GM19438 (cell line): ENCODE results near the gene UBR1.
"Not testable (repeated sequence)": the region's sequence is repeated elsewhere in the genome, so short reads cannot be mapped to it uniquely, and the experiment has no call there.

Experiments
- ATAC-seq: cut with Tn5 transposase; IDR thresholded peaks from one replicate; pipeline ENCODE4 v1.9.1; 2021; ENCODE audit warnings: low read depth; ENCODE audit not compliant: unreplicated experiment

The UBR1 gene

DNA sequence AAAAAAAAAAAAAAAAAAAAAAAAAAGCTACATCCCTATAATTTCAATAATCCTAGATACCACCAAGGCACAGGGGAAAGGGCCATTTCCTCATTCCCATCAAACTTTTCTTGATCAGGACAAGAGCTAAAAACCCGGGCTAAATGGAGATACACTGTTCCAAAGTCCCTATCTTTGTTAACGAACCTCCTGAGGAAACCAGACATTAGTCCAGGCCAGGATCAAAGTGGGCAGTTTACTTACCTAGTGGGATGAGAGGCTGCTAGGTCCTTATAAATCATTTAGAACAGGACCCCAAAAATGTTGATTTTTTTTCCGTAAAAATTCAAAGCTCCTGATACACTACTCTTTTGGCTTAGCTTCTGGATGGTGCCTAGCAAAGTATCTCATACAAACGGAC is 35.6 kb downstream of the UBR1 start:
- no peak for ATAC-seq

DNA sequence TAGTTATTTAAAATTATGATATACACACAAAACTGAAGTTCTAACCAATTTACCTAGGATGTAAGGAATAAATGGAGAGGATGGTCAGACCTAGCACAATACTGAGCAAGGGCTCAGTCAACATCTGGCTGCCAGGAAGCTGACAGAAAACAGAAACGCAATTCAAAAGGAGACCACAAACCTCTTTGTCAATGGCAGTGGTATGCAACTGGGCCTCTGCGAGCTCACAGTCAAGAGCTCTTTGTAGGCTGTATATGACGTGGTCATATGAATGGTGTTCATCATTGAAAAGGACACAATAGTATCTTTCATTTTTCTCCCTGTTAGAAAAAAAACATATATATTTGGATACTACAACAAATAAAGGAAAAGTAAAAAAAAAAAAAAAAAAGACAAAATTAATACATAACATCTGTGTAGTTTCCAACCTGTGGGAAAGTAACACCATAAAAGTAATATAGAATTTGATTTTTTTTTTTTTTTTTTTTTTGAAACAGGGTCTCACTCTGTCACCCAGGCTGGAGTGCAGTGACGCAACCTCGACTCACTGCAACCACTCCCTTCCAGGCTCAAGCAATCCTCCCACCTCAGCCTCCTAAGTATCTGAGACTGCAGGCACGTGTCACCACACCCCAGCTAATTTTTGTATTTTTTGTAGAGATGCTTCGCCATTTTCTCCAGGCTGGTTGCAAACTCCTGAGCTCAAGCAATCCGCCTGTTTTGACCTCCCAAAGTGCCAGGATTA is 37.9 kb downstream of the UBR1 start:
- ATAC-seq, result no peak

DNA sequence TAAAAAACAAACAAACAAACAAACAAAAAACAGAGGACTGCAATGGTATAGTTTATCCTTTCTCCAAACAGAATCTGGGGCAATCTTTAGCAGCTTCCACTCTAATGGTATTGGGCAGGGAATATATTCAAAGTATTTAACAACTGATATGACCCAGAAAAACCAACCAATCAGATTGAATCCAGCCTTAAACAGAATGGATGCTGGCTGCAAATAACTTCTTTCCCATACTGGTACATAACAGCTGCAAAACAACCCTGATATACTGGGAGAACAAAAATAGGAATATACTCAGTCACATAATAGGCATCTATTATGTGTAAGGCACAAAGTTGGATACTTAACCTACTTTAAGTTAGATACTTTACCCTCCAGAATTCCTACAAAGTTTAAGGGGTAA is 49.1 kb downstream of the UBR1 start:
- no peak for ATAC-seq

DNA sequence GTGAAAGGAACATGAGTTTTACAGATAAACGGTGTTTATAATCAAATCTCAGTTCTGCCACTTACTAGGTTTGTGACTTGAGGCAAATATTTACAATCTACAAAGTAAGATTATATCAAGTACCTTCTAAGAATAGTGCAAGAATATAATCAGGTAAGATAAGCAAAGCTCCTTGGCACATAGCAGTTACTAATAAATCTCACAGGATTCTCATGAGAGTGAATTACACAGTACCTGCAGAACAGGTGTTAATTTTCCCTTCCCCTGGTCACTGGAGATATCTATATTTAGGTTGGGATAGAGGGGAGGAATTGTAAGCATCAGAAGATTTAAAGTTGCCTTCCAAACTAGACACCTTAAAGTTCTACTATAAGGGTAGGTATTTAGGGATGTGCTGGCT is 53.0 kb downstream of the UBR1 start:
- ATAC-seq, result no peak

DNA sequence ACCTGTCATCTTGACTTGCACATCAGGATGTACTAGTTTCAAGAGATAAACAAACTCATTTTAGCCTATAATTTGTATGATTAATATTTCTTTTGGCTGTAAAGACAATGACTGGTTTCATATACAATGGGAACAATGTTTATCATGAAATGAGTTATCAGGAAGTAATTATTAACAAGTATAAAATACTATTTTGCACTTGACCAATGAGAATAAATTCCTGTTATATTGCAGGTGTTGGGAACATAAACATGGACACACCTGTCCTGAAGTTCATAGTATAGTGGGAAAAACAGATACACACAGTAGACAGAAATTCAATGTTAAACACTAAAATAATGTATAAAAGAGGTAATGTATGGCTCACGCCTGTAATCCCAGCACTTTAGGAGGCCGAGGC is 56.9 kb downstream of the UBR1 start:
- ATAC-seq, result no peak

DNA sequence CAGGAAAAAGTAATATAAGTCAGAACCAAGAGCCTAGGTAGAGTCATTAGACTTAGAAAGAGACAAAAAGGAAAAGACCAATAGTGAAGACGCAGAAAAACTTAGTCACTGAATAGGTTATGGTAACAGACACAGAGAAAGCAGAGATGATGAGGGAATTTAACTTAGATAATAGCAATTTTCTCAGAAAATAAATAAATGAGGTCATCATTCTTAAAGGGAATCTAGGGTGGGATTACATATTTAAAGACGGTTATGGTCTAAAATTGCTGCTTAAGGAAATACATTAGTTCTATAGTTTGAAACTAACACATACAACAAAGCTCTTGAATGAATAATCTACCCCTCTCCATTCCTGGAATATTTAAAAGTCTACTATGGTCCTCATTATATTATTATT is 59.4 kb downstream of the UBR1 start:
- ATAC-seq, result no peak

DNA sequence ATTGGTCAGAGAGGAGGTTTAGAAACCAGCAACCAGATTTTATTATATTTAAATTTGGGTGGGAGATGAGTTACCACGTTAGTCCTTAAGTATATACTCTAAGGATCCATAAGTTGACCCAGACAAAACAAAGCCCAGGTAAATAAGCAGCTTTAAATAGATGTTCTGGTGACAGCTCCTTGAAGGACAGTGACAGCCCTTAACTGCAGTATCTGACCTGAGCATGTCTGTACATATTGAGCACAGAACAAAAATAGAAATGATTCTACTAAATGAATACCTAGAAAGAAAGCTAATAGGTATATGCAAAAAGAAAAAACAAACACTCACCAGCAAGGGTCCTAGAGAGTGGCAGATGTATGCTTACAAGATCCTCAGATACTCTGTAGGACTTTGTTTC is 63.0 kb downstream of the UBR1 start:
- ATAC-seq, result no peak

DNA sequence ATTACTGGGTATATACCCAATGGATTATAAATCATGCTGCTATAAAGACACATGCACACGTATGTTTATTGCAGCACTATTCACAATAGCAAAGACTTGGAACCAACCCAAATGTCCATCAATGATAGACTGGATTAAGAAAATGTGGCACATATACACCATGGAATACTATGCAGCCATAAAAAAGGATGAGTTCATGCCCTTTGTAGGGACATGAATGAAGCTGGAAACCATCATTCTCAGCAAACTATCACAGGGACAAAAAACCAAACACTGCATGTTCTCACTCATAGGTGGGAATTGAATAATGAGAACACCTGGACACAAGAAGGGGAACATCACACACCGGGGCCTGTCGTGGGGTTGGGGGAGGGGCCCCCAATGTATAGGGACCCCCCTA is 64.8 kb downstream of the UBR1 start:
- not testable (repeated sequence) for ATAC-seq

DNA sequence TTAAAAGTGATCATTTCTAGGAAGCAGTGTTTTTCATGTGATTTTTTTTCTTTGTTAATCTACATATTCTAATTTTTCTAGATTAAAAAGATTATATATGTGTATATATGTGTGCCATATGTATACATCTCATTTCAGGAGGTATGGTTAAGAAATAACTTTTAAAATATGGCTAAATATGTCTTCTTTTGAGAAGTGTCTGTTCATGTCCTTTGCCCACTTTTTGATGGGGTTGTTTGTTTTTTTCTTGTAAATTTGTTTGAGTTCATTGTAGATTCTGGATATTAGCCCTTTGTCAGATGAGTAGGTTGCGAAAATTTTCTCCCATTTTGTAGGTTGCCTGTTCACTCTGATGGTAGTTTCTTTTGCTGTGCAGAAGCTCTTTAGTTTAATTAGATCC is 70.6 kb downstream of the UBR1 start:
- ATAC-seq, result not testable (repeated sequence)

DNA sequence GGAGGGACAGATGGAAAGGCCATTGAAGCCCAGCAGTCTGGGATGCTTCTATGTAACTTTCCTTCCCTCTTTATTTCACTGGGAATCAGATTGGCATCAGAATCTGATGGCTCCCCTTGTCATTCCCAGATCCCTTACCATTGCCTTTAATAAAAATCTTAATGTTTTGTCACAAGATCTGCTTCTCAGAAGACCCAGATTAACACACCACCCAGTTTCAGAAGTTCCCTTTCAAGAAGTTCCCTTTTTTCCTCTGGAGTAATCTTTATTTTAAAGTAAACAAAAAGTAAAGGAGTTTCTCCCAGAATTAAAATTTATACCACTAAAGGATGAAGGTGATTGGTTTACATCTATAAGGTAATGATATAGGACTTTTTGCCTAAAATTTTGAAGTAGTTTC is 76.4 kb downstream of the UBR1 start:
- ATAC-seq, result no peak

DNA sequence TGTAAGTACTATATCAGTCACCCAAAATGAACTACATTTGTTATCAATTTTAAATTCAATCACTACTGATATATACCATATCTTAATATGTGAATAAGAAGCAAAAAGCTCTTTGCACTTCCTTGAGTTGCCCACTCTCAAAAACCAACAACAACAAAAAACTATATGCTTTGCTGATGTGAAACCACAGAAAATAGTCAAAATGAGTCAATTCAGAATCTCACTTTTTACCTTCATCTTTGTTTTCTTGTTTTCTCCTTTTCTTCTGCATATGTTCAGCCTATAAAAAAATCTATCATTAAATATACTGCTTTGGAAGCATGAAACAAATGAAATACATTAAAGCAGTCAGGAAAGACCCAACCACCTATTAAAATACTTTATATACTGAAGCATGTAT is 80.7 kb downstream of the UBR1 start:
- no peak for ATAC-seq

DNA sequence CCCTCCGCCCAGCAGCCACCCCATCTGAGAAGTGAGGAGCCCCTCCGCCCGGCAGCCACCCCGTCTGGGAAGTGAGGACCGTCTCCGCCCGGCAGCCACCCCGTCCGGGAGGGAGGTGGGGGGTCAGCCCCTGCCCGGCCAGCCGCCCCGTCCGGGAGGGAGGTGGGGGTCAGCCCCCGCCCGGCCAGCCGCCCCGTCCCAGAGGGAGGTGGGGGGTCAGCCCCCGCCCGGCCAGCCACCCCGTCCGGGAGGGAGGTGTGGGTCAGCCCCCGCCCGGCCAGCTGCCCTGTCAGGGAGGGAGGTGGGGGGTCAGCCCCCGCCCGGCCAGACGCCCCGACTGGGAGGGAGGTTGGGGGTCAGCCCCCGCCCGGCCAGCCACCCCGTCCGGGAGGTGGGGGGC is 91.2 kb downstream of the UBR1 start:
- not testable (repeated sequence) for ATAC-seq

DNA sequence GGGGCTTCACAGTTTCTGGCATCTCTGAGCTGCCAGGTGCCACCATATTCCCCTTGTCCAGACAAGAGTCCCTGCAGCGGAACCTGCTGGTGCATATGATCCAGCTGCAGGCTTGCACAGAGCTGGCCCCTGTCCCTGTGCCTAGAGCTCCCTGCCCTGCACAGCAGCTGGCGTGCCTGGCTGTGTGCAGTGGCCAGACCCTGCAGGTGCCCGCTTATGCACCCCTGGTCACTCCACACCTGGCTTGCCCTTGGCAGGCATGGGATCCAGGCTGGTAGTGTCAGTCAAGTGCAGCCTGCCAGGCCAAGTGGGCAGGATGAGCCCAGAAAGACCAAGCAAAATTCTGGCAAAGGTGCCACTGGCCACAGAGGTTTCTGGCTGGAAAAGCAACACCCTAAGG is 96.6 kb downstream of the UBR1 start:
- ATAC-seq, result no peak

DNA sequence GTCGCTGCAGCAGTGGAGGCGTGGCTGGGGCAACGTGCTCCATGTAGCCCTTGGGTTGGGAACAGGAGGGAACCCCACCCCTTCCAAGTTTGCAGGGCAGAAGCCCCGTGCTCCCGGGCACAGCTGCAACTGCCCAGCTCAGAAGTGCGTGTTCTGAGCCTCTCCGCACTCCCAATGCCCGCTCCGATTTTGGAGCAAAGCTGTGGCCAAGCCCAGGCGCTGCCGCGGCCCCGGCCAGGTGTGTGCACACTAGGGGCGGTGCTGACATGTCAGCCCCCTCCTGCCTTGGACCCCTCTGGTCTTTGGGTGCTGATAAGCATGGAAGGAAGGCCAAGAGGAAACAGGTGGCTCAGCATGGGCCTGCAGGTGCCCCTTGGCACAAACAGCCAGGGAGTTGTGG is 97.7 kb downstream of the UBR1 start:
- ATAC-seq, result no peak

DNA sequence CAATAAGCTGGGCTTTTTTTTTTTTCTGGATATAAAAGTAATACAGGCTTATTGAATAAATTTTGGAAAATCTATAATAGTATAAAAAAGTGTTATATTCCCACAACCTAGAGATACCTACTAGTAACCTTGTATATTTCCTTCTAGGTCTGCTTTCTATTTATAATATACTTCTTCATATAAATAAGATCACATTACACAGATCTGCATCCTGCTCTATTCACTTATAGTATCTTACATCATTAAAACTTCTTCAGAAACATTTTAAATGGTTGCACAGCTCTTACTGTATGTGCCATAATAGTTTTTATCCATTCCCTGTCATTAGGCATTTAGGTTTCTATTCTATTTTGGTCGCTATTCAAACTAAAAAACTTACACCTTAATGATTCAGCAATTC is 98.3 kb downstream of the UBR1 start:
- ATAC-seq, result no peak

DNA sequence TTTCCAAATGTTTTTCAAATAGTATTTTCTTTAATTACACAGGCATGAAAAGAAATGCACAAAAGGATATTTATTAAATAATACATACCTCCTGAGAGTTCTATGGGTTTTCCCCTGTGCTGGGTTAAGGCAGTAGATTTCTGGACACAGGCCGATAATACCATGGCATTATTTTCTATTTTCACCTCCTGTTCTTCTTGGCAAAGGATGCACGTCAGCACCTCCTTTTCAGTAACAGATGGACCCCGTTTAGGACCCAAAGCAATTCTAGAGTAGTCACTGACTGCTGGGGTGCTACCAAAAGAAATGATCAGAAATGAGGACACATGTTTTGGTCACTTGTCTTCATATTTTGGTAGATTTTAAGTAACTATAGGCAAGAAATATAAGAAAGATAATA is 98.8 kb downstream of the UBR1 start:
- no peak for ATAC-seq

DNA sequence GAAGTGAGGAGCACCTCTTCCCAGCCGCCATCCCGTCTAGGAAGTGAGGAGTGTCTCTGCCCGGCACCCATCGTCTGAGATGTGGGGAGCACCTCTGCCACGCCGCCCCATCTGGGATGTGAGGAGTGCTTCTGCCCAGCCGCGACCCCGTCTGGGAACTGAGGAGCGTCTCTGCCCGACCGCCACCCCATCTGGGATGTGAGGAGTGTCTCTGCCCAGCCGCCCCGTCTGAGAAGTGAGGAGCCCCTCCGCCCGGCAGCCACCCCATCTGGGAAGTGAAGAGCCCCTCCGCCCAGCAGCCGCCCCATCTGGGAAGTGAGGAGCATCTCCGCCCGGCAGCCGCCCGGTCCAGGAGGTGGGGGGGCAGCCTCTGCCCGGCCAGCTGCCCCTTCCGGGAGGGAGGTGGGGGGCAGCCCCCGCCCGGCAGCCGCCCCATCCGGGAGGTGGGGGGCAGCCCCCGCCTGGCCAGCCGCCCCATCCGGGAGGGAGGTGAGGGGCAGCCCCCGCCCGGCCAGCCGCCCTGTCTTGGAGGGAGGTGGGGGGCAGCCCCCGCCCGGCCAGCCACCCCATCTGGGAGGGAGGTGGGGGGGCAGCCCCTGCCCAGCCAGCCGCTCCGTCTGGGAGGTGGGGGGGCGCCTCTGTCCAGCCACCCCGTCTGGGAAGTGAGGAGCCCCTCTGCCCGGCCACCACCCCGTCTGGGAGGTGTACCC is 100.8 kb downstream of the UBR1 start:
- not testable (repeated sequence) for ATAC-seq

DNA sequence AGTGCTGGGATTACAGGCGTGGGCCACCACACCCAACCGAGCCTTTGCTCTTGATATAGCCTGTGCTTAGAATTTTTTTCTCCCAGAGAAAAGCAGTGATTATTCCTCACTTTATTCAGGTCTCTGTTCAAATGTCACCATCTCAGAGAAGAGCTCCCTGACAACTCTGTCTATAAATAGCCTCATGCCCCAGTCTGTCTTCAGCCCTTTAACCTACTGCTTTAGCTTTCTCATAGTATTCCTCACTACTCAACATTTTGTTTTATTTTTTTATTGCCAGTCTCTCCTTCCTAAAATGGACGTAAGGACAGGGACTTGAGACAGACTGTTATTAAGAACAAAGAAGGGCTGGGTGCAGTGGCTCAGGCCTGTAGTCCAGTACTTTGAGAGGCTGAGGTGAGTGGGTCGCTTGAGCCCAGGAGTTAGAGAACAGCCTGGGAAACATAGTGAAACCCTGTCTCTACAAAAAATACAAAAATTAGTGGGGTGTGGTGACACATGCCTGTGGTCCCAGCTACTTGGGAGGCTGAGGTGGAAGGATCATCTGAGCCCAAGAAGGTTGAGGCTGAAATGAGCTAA is 106.5 kb downstream of the UBR1 start:
- ATAC-seq, result no peak

DNA sequence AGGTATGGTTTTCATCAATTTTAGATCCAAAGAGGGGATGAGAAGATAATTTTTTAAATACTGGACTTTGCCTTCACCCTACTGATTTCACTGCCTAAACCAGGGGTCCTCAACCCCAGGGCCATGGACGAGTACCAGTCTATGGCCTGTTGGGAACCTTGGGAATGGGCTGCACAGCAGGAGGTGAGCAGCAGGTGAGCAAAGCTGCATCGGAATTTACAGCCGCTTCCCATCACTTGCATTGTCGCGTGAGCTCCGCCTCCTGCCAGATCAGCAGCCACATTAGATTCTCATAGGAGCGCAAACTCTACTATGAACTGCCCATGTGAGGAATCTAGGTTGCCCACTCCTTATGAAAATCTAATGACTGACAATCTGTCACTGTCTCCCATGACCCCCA is 109.0 kb downstream of the UBR1 start:
- no peak for ATAC-seq

DNA sequence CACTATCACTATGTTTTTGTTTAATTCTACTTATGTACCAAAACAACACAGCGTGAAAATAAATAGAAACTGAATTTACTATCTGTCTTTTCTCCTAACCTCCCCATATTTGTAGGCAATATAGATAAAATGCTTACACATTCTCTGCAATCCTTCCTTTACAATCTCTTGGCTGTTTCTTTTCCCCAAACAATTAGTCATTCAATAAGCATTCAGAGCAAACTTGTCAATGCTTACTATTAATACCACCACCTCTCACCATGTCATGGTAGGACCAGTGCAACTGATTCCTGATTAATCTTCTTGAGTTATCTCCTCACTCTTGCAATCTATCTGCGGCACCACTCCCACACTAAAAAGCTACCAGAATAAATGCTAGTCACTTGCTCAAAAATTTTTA is 111.3 kb downstream of the UBR1 start:
- ATAC-seq, result no peak

DNA sequence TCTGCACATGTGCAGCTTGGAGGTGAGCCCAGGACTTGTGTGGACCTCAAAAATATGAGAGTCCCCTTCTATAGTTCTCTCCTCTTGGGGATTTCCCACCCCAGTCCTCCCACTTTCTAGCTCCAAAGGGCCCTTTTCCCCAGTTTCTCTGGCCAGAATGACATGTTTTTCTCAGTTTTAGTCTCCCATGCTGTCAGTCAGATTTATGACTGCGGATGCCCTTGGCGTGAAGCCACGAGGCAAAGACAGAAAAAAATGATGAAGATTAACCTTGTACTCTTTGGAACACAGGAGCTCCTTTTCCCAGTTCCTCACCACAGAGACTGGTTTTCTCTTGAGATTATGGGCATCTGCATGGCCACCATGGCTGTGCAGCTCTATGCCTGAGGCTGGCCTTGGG is 113.2 kb downstream of the UBR1 start:
- no peak for ATAC-seq

DNA sequence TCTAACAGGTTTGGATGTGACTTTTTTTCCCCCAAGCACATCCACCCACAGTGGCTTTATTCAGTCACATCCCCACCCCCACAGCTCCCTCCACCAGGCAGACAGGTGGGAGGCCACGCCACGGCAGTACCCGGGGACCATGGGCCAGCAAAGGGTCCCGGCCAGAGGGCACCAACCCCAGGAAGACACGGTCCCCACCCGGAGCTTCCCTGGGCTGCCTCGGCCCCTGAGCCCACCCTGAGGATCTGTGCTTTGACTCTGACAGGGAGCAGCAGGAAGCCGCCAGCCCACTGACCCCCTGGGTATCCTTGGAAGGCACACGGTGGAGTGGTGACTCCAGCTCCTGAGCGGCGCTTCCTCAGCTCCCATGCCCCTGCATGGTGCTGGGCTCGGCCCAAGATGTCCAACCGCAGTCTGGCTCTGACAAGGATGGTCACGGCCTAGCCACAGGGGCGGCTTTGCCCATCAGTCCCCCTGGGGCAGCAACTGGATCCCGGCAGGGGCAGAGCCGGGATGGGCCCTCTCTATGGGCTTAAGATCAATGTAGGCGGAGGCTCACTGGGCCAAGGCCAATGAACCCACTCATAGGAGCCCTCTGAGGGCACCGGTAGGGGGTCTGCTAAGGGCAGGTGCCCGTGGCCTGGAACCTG is 119.0 kb downstream of the UBR1 start:
- ATAC-seq, result no peak
